Nephron progenitor cell (in vitro differentiated cells): Measurements from ENCODE around the gene CNP.
"Not testable (repeated sequence)": the region's sequence is repeated elsewhere in the genome, so short reads cannot be mapped to it uniquely, and the experiment has no call there.

ENCODE experiments used
- DNase-seq: peaks from one replicate; pipeline ENCODE4 v3.0.0; 2021
- H3K27ac Mint-ChIP-seq: 2 replicates; pipeline ENCODE4 v1.8.0; 2021; ENCODE audit warnings: mild to moderate bottlenecking, moderate library complexity, mixed read lengths
- H3K27me3 Mint-ChIP-seq: 2 replicates; pipeline ENCODE4 v1.8.0; 2021; ENCODE audit warnings: mild to moderate bottlenecking, low read depth, mixed read lengths; ENCODE audit not compliant: poor library complexity
- H3K36me3 Mint-ChIP-seq: 2 replicates; pipeline ENCODE4 v1.8.0; 2021; ENCODE audit warnings: low read depth, mixed read lengths
- H3K4me1 Mint-ChIP-seq: 2 replicates; pipeline ENCODE4 v1.8.0; 2021; ENCODE audit warnings: mixed read lengths
- H3K4me3 Mint-ChIP-seq: 2 replicates; pipeline ENCODE4 v1.8.0; 2021; ENCODE audit warnings: mild to moderate bottlenecking, moderate library complexity, mixed read lengths
- H3K9me3 Mint-ChIP-seq: 2 replicates; pipeline ENCODE4 v1.8.0; 2021; ENCODE audit warnings: mild to moderate bottlenecking, moderate library complexity, mixed read lengths
- TF ChIP-seq, protein P1 (sequence below): fragments of 200-600 bp; sonication (generic); IDR thresholded peaks from 2 replicates; pipeline ENCODE4 v1.5.0; 2021; ENCODE audit warnings: antibody characterized with exemption

The CNP gene

DNA sequence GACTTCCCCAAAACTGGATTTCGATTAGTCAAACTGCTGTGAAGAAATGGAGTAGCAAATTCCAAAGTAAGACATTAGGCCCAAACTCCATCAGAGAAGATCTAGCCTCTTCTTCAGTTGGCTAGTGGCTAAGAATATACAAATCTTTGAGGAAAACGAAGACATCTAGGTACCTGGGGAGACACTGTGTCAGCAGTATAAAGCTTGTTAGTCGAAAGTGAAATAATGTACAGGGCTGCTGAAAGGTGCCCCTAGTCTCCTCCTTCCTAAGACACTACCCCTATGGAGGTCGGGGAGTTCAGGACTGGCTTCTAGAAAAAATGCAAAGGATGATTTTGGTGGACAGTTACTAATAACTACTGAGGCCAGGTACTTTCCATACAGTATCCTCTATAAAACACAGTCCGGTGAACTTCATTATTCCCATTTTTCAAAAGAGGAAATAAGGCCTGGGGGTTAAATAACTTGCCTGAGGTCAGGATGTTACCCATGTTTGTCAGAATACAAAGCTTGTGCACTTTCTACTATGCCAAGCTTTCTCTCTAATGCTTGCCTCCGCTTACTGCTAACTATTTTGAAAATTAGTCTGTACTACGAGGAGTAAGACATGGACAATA lies 35.7 kb downstream of the CNP start:
- no peak overlapping the region for H3K4me3 Mint-ChIP-seq

DNA sequence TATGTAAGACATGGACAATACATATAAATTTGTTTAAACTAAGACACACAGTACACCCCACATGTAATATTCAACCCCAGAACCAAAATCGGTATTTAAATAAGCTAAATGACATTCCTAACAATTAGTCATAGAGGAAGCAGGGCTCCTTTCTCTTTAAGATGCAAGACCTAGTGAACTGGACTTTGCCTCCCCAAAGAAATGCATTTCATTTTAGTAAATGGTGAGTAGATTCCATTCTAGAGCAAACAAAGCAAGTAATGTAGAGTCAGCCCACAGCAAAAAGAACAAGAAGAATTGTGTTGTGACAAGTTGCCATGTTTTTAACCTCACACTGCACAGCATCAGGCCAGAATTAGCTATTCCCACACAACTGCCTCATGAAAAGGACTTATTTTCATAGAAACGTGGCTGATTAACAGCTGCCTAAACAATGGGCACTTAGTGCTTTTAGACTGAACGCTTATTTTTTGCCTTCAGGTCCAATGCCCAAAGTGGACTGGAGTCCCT lies 36.3 kb downstream of the CNP start:
- TF ChIP-seq, protein P1, sequence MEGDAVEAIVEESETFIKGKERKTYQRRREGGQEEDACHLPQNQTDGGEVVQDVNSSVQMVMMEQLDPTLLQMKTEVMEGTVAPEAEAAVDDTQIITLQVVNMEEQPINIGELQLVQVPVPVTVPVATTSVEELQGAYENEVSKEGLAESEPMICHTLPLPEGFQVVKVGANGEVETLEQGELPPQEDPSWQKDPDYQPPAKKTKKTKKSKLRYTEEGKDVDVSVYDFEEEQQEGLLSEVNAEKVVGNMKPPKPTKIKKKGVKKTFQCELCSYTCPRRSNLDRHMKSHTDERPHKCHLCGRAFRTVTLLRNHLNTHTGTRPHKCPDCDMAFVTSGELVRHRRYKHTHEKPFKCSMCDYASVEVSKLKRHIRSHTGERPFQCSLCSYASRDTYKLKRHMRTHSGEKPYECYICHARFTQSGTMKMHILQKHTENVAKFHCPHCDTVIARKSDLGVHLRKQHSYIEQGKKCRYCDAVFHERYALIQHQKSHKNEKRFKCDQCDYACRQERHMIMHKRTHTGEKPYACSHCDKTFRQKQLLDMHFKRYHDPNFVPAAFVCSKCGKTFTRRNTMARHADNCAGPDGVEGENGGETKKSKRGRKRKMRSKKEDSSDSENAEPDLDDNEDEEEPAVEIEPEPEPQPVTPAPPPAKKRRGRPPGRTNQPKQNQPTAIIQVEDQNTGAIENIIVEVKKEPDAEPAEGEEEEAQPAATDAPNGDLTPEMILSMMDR, result no peak
- H3K4me3 Mint-ChIP-seq, result no peak overlapping the region
- H3K27me3 Mint-ChIP-seq, result peaks cover 2% of the 10 kb centered on the region
- H3K9me3 Mint-ChIP-seq, result no peaks in the 10 kb centered on the region
- H3K4me1 Mint-ChIP-seq, result no peaks in the 10 kb centered on the region
- peaks cover 46% of the 10 kb centered on the region for H3K36me3 Mint-ChIP-seq
- no peak overlapping the region for H3K27ac Mint-ChIP-seq
- DNase-seq, result no peak

More for the DNA sequence above, 35.7 kb downstream of the CNP start:
- Mint-ChIP-seq H3K4me1 (no peaks in the 10 kb centered on the region), H3K27ac (no peak overlapping the region), H3K9me3 (no peaks in the 10 kb centered on the region), H3K27me3 (peaks cover 2% of the 10 kb centered on the region), H3K36me3 (peaks cover 44% of the 10 kb centered on the region)
- DNase-seq, result no peak
- TF ChIP-seq, protein P1, result no peak

DNA sequence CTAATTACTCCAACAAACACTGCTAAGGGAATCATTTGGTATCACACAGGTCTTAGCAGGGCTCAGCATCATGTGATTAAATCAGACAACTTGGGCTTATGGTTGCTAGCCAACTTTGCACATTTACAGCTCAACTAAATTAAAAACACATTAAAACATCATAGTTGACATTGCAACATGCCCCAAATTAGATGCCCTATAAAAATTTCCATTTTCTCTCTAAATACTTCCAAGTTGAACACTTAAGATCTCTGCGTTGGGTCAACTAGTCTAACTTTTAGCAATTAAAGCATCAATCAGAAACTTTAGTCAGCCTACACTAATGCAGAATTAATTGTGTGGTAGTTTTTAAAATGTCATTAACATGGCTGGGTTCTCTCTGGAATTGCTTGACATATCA lies 38.6 kb downstream of the CNP start:
- H3K27ac Mint-ChIP-seq, result peak overlapping the region; percentile 39
- H3K4me3 Mint-ChIP-seq, result no peak overlapping the region

DNA sequence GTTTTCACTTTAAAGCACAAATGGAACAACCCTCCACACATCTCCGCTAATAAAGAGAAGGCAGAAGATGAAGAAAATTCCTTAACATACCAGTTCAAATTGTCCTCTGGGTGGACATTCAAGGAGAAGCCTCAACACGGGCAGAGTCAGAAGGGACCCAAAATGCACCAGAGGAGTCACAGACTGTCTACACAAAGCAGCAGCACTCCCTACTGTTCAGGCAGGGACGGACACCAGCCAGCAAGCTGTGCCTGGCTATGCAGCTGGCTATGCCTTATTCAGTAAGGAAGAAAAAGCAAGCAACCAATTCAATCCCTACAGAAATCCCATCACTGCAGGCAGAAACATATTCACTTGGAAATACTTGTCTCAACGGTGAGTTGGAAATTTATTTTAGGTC lies 42.6 kb downstream of the CNP start:
- Mint-ChIP-seq H3K27me3 (peaks cover 3% of the 10 kb centered on the region), H3K36me3 (peaks cover 41% of the 10 kb centered on the region), H3K4me1 (peaks cover 8% of the 10 kb centered on the region), H3K27ac (no peak overlapping the region), H3K4me3 (no peak overlapping the region), H3K9me3 (no peaks in the 10 kb centered on the region)
- DNase-seq, result no peak
- TF ChIP-seq, protein P1, result no peak

More for the DNA sequence above, 38.6 kb downstream of the CNP start:
- Mint-ChIP-seq H3K36me3 (peaks cover 48% of the 10 kb centered on the region), H3K27me3 (peaks cover 2% of the 10 kb centered on the region), H3K9me3 (no peaks in the 10 kb centered on the region), H3K4me1 (no peaks in the 10 kb centered on the region)
- TF ChIP-seq, protein P1, result no peak
- no peak for DNase-seq

DNA sequence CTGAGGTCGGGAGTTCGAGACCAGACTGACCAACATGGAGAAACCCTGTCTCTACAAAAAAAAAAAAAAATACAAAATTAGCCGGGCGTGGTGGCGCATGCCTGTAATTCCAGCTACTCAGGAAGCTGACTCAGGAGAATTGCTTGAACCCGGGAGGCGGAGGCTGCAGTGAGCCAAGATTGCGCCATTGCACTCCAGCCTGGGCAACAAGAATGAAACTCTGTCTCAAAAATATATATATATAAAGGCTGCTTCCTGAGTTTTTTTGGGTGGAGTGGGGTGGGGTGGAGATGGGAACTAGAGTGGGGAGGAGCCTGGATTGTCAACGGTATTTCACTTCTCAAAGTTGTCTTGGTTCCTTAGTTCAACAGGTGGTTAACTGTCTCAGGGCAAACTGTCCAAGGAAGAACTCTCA lies 43.7 kb downstream of the CNP start:
- not testable (repeated sequence) for H3K27me3 Mint-ChIP-seq, H3K9me3 Mint-ChIP-seq, DNase-seq, H3K4me3 Mint-ChIP-seq
- peaks cover 45% of the 10 kb centered on the region for H3K36me3 Mint-ChIP-seq
- H3K27ac Mint-ChIP-seq, result peak overlapping the region; percentile 80
- H3K4me1 Mint-ChIP-seq, result peaks cover 12% of the 10 kb centered on the region

DNA sequence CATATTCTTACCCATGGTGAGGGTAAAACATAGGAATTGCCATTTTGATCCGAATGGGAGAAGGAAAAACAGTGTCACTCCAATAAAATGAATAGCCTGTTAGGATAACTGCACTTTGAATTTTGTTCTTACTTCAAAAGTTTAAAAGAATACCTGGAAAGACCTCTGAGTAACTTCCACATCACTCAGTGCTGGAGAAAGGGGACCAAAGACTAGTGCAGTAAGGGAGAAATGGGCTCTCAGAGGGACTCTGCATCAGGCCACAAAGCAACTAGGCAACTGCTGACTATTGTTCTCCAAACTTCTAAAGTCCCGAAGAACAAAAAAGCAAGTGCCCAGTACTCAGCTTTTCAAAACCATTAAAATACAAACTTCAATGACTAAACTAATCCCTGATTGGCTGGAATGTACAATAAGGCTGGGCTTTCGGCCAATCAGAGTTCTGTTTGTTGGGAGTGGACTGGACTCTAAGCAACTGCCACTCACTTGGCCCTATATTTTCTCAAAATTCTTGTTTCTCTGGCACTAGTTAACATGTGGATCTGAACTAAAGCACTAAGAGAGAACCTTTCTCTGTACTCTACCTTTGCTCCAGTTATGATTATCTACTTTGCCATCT lies 44.4 kb downstream of the CNP start:
- peaks cover 3% of the 10 kb centered on the region for H3K27me3 Mint-ChIP-seq
- peaks cover 46% of the 10 kb centered on the region for H3K36me3 Mint-ChIP-seq
- TF ChIP-seq, protein P1, result no peak
- H3K27ac Mint-ChIP-seq, result peak overlapping the region; percentile 21
- DNase-seq, result no peak
- H3K4me3 Mint-ChIP-seq, result no peak overlapping the region
- H3K4me1 Mint-ChIP-seq, result peaks cover 19% of the 10 kb centered on the region
- H3K9me3 Mint-ChIP-seq, result no peaks in the 10 kb centered on the region

DNA sequence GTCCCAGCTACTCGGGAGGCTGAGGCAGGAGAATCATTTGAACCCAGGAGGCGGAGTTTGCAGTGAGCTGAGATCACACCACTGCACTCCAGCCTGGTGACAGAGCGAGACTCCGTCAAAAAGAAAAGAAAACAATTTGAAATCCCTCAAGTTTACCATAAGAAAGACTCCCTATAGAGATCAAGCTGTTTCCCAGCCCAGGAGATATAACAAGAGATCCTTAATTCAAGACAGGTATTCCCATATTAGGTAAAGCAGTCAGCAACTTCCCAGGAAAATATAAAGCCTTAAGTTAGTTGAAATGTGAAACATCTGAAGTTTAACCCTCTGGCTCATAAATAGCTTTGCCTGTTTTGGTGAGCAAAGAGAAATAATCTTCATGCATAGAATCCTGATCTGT lies 45.8 kb downstream of the CNP start:
- not testable (repeated sequence) for DNase-seq, H3K27me3 Mint-ChIP-seq, H3K9me3 Mint-ChIP-seq, H3K27ac Mint-ChIP-seq, H3K4me3 Mint-ChIP-seq
- peaks cover 40% of the 10 kb centered on the region for H3K36me3 Mint-ChIP-seq
- peaks cover 23% of the 10 kb centered on the region for H3K4me1 Mint-ChIP-seq

DNA sequence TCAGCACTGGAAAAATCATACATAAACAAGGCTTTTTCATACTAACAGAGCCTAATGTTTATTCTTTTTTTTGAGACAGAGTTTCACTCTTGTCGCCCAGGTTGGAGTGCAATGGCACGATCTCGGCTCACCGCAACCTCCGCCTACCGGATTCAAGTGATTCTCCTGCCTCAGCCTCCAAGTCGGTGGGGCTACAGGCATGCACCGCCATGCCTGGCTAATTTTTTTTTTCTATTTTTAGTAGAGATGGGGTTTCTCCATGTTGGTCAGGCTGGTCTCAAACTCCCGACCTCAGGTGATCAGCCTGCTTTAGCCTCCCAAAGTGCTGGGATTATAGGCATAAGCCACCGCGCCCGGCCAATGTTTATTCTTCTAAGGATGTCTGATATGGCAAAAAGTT lies 47.1 kb downstream of the CNP start:
- not testable (repeated sequence) for H3K9me3 Mint-ChIP-seq, H3K27me3 Mint-ChIP-seq, H3K4me3 Mint-ChIP-seq, DNase-seq
- Mint-ChIP-seq H3K4me1 (peaks cover 35% of the 10 kb centered on the region), H3K36me3 (peaks cover 38% of the 10 kb centered on the region), H3K27ac (peak overlapping the region; percentile 70)
